Neural cell (in vitro differentiated cells): Measurements from ENCODE around the gene PGC. TPM values are rescaled to one million over a fixed set of nuclear protein-coding genes. Genes with fewer than 3 reads are reported as not detected.

Experiments
- H2AFZ ChIP-seq: fragments of 200-600, 300-800 bp; sonication (generic), shearing (Covaris generic); 2 replicates; pipeline ENCODE4 v1.6.0; 2014; ENCODE audit warnings: low read depth, mild to moderate bottlenecking, antibody characterized with exemption, low read length, moderate library complexity
- H3F3A ChIP-seq: fragments of 200-600 bp; shearing (Covaris generic); 2 replicates; pipeline ENCODE4 v1.6.1; 2016; ENCODE audit warnings: mild to moderate bottlenecking, moderate library complexity, mixed read lengths, antibody characterized with exemption, low read length; ENCODE audit not compliant: insufficient read depth, poor library complexity, severe bottlenecking
- H3K27ac ChIP-seq: fragments of 200-600, 300-800 bp; sonication (generic), shearing (Covaris generic); 2 replicates; pipeline ENCODE4 v1.5.1; 2014; ENCODE audit warnings: mild to moderate bottlenecking, low read length, moderate library complexity
- H3K27me3 ChIP-seq: fragments of 300-800, 200-600 bp; sonication (generic), shearing (Covaris generic); 2 replicates; pipeline ENCODE4 v1.6.0; 2014; ENCODE audit warnings: mild to moderate bottlenecking, low read depth, low read length, moderate library complexity; ENCODE audit not compliant: insufficient read depth
- H3K36me3 ChIP-seq: fragments of 300-800, 200-600 bp; sonication (generic), shearing (Covaris generic); 2 replicates; pipeline ENCODE4 v1.5.1; 2014; ENCODE audit warnings: mild to moderate bottlenecking, antibody characterized with exemption, low read length, moderate library complexity; ENCODE audit not compliant: insufficient read depth
- H3K4me2 ChIP-seq: fragments of 300-800, 200-600 bp; sonication (generic), shearing (Covaris generic); 2 replicates; pipeline ENCODE4 v1.6.0; 2014; ENCODE audit warnings: mild to moderate bottlenecking, low read length
- H3K4me3 ChIP-seq: fragments of 300-800, 200-600 bp; sonication (generic), shearing (Covaris generic); 2 replicates; pipeline ENCODE4 v1.5.1; 2014; ENCODE audit warnings: mild to moderate bottlenecking, low read length, moderate library complexity
- H3K79me2 ChIP-seq: fragments of 200-600 bp; shearing (Covaris generic); replicated peaks from 2 replicates; pipeline ENCODE4 v1.6.0; 2014; ENCODE audit warnings: mild to moderate bottlenecking, low read length, moderate library complexity; ENCODE audit not compliant: insufficient read depth
- H3K9ac ChIP-seq: fragments of 300-800, 200-600 bp; sonication (generic), shearing (Covaris generic); 2 replicates; pipeline ENCODE4 v1.6.1; 2016; ENCODE audit warnings: mild to moderate bottlenecking, low read length, mixed read lengths
- H3K9me2 ChIP-seq: fragments of 200-600 bp; shearing (Covaris generic); 2 replicates; pipeline ENCODE4 v1.6.1; 2016; ENCODE audit warnings: mild to moderate bottlenecking, low read length, mixed read lengths; ENCODE audit not compliant: insufficient read depth
- H3K9me3 ChIP-seq: fragments of 200-600, 300-800 bp; sonication (generic), shearing (Covaris generic); 2 replicates; pipeline ENCODE4 v1.6.1; 2016; ENCODE audit warnings: mild to moderate bottlenecking, mixed run types, low read length, moderate library complexity, mixed read lengths
- H4K20me1 ChIP-seq: fragments of 200-600 bp; shearing (Covaris generic); 2 replicates; pipeline ENCODE4 v1.6.1; 2016; ENCODE audit warnings: mild to moderate bottlenecking, mixed run types; ENCODE audit not compliant: insufficient read depth
- CTCF ChIP-seq: fragments of 450-650 bp; IDR thresholded peaks from 2 replicates; pipeline ENCODE4 v1.5.1; 2014; ENCODE audit warnings: antibody characterized with exemption, mild to moderate bottlenecking, moderate library complexity; ENCODE audit not compliant: poor library complexity, severe bottlenecking
- EP300 ChIP-seq: fragments of 450-650 bp; conservative IDR thresholded peaks from 2 replicates; pipeline ENCODE4 v1.6.1; 2014; ENCODE audit warnings: antibody characterized with exemption, mild to moderate bottlenecking, moderate library complexity; ENCODE audit not compliant: poor library complexity, severe bottlenecking
- EZH2 ChIP-seq: fragments of 200-600, 300-800 bp; shearing (Covaris generic), sonication (generic); IDR thresholded peaks from 2 replicates; pipeline ENCODE4 v1.6.1; 2014; ENCODE audit warnings: antibody characterized with exemption, low read length, borderline replicate concordance, mild to moderate bottlenecking; ENCODE audit not compliant: insufficient read depth, poor library complexity, severe bottlenecking
- MXI1 ChIP-seq: fragments of 450-650 bp; conservative IDR thresholded peaks from 2 replicates; pipeline ENCODE4 v1.6.1; 2014; ENCODE audit warnings: antibody characterized with exemption, mild to moderate bottlenecking; ENCODE audit not compliant: poor library complexity, severe bottlenecking
- POLR2AphosphoS5 ChIP-seq: IDR thresholded peaks from 2 replicates; pipeline ENCODE4 v1.6.1; 2012
- RAD21 ChIP-seq: fragments of 450-650 bp; conservative IDR thresholded peaks from 2 replicates; pipeline ENCODE4 v1.6.1; 2014; ENCODE audit warnings: antibody characterized with exemption, mild to moderate bottlenecking, moderate library complexity
- REST ChIP-seq: IDR thresholded peaks from 2 replicates; pipeline ENCODE4 v1.6.1; 2012; ENCODE audit warnings: borderline replicate concordance
- SMC3 ChIP-seq: fragments of 450-650 bp; conservative IDR thresholded peaks from 2 replicates; pipeline ENCODE4 v1.6.1; 2014; ENCODE audit warnings: antibody characterized with exemption, mild to moderate bottlenecking, moderate library complexity; ENCODE audit not compliant: poor library complexity
- TAF1 ChIP-seq: IDR thresholded peaks from 2 replicates; pipeline ENCODE4 v1.6.1; 2012; ENCODE audit warnings: low read depth
- polyA plus RNA-seq: library from polyadenylated mRNA; depleted of rRNA; stranded (reverse); fragments of >200 nt; gene quantifications from 2 replicates; pipeline ENCODE4 v1.2.3, GENCODE V29; 2014

Gene PGC
- polyA plus RNA-seq, 1 donor from 2014 or later = not detected

GRCh38 chr6:41713650-41714291, 33.4 kb downstream of the PGC start:
- Histone ChIP-seq H3K9ac (no peak overlapping the region), H3K27me3 (no peaks in the 10 kb centered on the region), H3K9me2 (no peaks in the 10 kb centered on the region), H3K79me2 (no peaks in the 10 kb centered on the region), H3K27ac (no peak overlapping the region), H2AFZ (no peak overlapping the region), H4K20me1 (no peaks in the 10 kb centered on the region), H3F3A (no peaks in the 10 kb centered on the region), H3K4me2 (no peak overlapping the region), H3K4me3 (no peak overlapping the region), H3K9me3 (no peaks in the 10 kb centered on the region), H3K36me3 (no peaks in the 10 kb centered on the region)
- TF ChIP-seq POLR2AphosphoS5 (no peak), EP300 (no peak), SMC3 (no peak), CTCF (no peak), MXI1 (no peak), REST (no peak), EZH2 (no peak), RAD21 (no peak), TAF1 (no peak)

- H3K9me3 ChIP-seq = no peaks in the 10 kb centered on the region
- no peaks in the 10 kb centered on the region for H3K9me2 ChIP-seq
- TF ChIP-seq REST (no peak), EP300 (no peak), CTCF (no peak), EZH2 (no peak)
- no peaks in the 10 kb centered on the region for H4K20me1 ChIP-seq
- H3K4me3 ChIP-seq = no peak overlapping the region
- no peak overlapping the region for H2AFZ ChIP-seq
- H3K27me3 ChIP-seq = no peaks in the 10 kb centered on the region
- H3K36me3 ChIP-seq = no peaks in the 10 kb centered on the region
- H3K4me2 ChIP-seq = no peak overlapping the region
- H3K79me2 ChIP-seq = no peaks in the 10 kb centered on the region
- no peak overlapping the region for H3K27ac ChIP-seq
- no peaks in the 10 kb centered on the region for H3F3A ChIP-seq
- no peak overlapping the region for H3K9ac ChIP-seq
These were observed 34.0 kb downstream of the PGC start for GRCh38 chr6:41713159-41713649.
